BE2C (cell line): ENCODE data around the gene PEX5L.

ENCODE experiments used
- DNase-seq: peaks from one replicate; pipeline ENCODE4 v3.0.0-alpha.2; 2020
- H3K27me3 ChIP-seq: fragments of 250-450 bp; sonication (Bioruptor Pico); 2 replicates; pipeline ENCODE4 v1.5.1; 2020; ENCODE audit warnings: mild to moderate bottlenecking
- H3K36me3 ChIP-seq: fragments of 250-450 bp; sonication (Bioruptor Pico); 2 replicates; pipeline ENCODE4 v1.5.1; 2020; ENCODE audit warnings: mild to moderate bottlenecking
- H3K4me1 ChIP-seq: fragments of 250-450 bp; sonication (Bioruptor Pico); 2 replicates; pipeline ENCODE4 v1.5.1; 2020
- H3K4me3 ChIP-seq: 2 replicates; pipeline ENCODE4 v1.5.1; 2011; ENCODE audit warnings: low read depth, low read length
- H3K9me3 ChIP-seq: fragments of 250-450 bp; sonication (Bioruptor Pico); 2 replicates; pipeline ENCODE4 v1.5.1; 2020
- CTCF ChIP-seq: IDR thresholded peaks from 2 replicates; pipeline ENCODE4 v1.5.1; 2012; ENCODE audit warnings: mild to moderate bottlenecking, low read depth, low read length

Gene PEX5L

GRCh38 chr3:179745079-179745478, 291.7 kb downstream of the PEX5L start:
- DNase-seq: no peak
- Histone ChIP-seq H3K27me3 (no peaks in the 10 kb centered on the region), H3K4me1 (no peaks in the 10 kb centered on the region), H3K9me3 (no peaks in the 10 kb centered on the region; the same call in 1 of the 2 replicates), H3K36me3 (peaks cover 10% of the 10 kb centered on the region), H3K4me3 (no peak overlapping the region)
- no peak for TF ChIP-seq CTCF
